Stomach (tissue), 9 donors: Measurements from ENCODE around the gene SH3RF2. TPM values are rescaled to one million over a fixed set of nuclear protein-coding genes. Genes with fewer than 3 reads are reported as not detected.

Experiments
- DNase-seq, 2 donors: peaks; one replicate each; pipeline versions ENCODE4 v3.0.0 to v3.0.0-alpha.2; 2013 to 2019
- H3K27ac ChIP-seq, 5 donors: fragments of 200-600 bp in 4 of 5; sonication (generic) in 4 of 5; one replicate each; pipeline ENCODE4 v1.5.1; 2013 to 2019; ENCODE audit warnings: mild to moderate bottlenecking in 1 of 5, moderate library complexity in 1 of 5
- H3K27me3 ChIP-seq, 3 donors: fragments of 200-600 bp; sonication (generic); one replicate each; pipeline ENCODE4 v1.5.1; 2017 to 2019; ENCODE audit warnings: mixed run types in 1 of 3
- H3K36me3 ChIP-seq, 4 donors: fragments of 200-600 bp; sonication (generic); 1 replicate in 3 of 4; 2 replicates in 1 of 4; pipeline ENCODE4 v1.5.1; 2016 to 2019
- H3K4me1 ChIP-seq, 4 donors: fragments of 200-600 bp; sonication (generic); one replicate each; pipeline ENCODE4 v1.5.1; 2016 to 2019
- H3K4me3 ChIP-seq, 4 donors: fragments of 200-600 bp; sonication (generic) in 3 of 4; one replicate each; pipeline ENCODE4 v1.5.1; 2016 to 2019; ENCODE audit warnings: mild to moderate bottlenecking in 1 of 4
- H3K9me3 ChIP-seq, 4 donors: fragments of 200-600 bp; sonication (generic); one replicate each; pipeline ENCODE4 v1.5.1; 2016 to 2019
- EP300 ChIP-seq: sonication (generic); formaldehyde crosslinking; IDR thresholded peaks from one replicate; pipeline ENCODE4 v1.6.1; 2017; ENCODE audit warnings: antibody characterized with exemption
- POLR2A ChIP-seq, 4 donors: fragments of 450-650 bp; IDR thresholded peaks; one replicate each; pipeline ENCODE4 v1.6.1; 2016; ENCODE audit warnings: antibody characterized with exemption in 4 of 4, control low read depth in 2 of 4, mild to moderate bottlenecking in 1 of 4, moderate library complexity in 1 of 4
- POLR2AphosphoS5 ChIP-seq, 3 donors: sonication (generic); formaldehyde crosslinking; IDR thresholded peaks; one replicate each; pipeline ENCODE4 v1.6.1; 2016; ENCODE audit warnings: antibody characterized with exemption in 3 of 3
- WGBS, 5 donors: extraction: QIAGEN DNeasy Blood & Tissue Kit in 3 of 5; methylation state at CpG; one replicate each; pipeline versions ENCODE4 v1.1.5 to v1.1.7; 2013 to 2018; 5-methylcytosine and 5-hydroxymethylcytosine counted together
- intact Hi-C: fragments of 100-400 bp; cut with DNase I; formaldehyde crosslinking; loops from one replicate; pipeline ENCODE4 v1.15.1; 2023; ENCODE audit warnings: low total_unique reads
- polyA plus RNA-seq, 3 donors: library from polyadenylated mRNA; stranded (reverse); fragments of 200-250 nt; gene quantifications; one replicate each; pipeline ENCODE4 v1.2.3, GENCODE V29; 2013
- total RNA-seq, 5 donors: library from RNA; depleted of rRNA; stranded (reverse); fragments of >200 nt; gene quantifications; one replicate each; pipeline versions ENCODE4 v1.1.0 to v1.2.3, GENCODE V29; 2014 to 2016
- TF ChIP-seq, protein P1 (sequence below), 7 experiments: fragments of 450-650 bp in 4 of 7; fragments of 200-600 bp in 3 of 7; sonication (generic) in 3 of 7; IDR thresholded peaks; one replicate each; pipeline ENCODE4 v1.5.1; 2016 to 2019; ENCODE audit warnings: antibody characterized with exemption in 7 of 7, control low read depth in 2 of 7, mild to moderate bottlenecking in 1 of 7
- donor health status: healthy with polysubstance abuse.
- donor health status: Bipolar disorder and iron deficiency.
- donor health status: healthy.

Gene SH3RF2
- total and polyA plus RNA-seq, 8 donors = 20.8 to 62.0 (median 40.7) TPM

GRCh38 chr5:145983446-145983845, 47.1 kb downstream of the SH3RF2 start:
- TF ChIP-seq POLR2AphosphoS5 (IDR thresholded peaks at IDR 0.05) (no peak), POLR2A (IDR thresholded peaks at IDR 0.05) (no peak), EP300 (no peak)
- TF ChIP-seq, protein P1, sequence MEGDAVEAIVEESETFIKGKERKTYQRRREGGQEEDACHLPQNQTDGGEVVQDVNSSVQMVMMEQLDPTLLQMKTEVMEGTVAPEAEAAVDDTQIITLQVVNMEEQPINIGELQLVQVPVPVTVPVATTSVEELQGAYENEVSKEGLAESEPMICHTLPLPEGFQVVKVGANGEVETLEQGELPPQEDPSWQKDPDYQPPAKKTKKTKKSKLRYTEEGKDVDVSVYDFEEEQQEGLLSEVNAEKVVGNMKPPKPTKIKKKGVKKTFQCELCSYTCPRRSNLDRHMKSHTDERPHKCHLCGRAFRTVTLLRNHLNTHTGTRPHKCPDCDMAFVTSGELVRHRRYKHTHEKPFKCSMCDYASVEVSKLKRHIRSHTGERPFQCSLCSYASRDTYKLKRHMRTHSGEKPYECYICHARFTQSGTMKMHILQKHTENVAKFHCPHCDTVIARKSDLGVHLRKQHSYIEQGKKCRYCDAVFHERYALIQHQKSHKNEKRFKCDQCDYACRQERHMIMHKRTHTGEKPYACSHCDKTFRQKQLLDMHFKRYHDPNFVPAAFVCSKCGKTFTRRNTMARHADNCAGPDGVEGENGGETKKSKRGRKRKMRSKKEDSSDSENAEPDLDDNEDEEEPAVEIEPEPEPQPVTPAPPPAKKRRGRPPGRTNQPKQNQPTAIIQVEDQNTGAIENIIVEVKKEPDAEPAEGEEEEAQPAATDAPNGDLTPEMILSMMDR (IDR thresholded peaks at IDR 0.05) = no peak
- Histone ChIP-seq H3K4me3 (no peak overlapping the region), H3K27me3 (no peaks in the 10 kb centered on the region), H3K4me1 (peaks cover 8 to 56% (median 34%) of the 10 kb centered on the region in 4 donors), H3K36me3 (no peaks in the 10 kb centered on the region), H3K27ac (peak overlapping the region in 1 of 5 donors; percentile 82), H3K9me3 (no peaks in the 10 kb centered on the region)
- WGBS, 5 donors = 83 to 97% (median 93%) methylated on average over 2 of the region's 2 CpGs
- intact Hi-C loops = no loop called here
- no peak for DNase-seq

- DNase-seq = no peak
- intact Hi-C loops = no loop called here
Measured at GRCh38 chr5:145984072-145984471, 47.7 kb downstream of the SH3RF2 start.

DNA sequence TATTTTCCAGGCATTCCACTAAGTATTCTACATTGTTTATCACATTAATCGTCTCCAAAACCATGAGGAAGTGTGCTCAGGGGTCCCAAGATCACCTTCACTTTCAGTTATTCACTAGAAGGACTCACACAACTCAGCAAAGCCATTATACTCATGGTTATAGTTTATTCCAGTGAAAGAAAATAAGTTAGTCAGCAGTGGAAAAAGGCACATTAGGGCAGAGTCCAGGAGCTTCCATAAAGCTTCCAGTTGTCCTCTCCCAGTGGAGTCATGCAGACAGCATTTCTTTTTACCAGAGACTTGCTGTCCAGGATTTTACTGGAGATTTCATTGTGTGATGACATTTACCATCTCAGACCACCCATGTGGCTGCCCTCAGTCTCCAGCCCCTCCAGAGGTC, 51.5 kb downstream of the SH3RF2 start:
- peaks cover 0 to 17% (median 2%) of the 10 kb centered on the region in 4 donors for H3K4me1 ChIP-seq
- H3K27me3 ChIP-seq = no peaks in the 10 kb centered on the region
- no peak for TF ChIP-seq POLR2A (IDR thresholded peaks at IDR 0.05)
- TF ChIP-seq POLR2AphosphoS5 (IDR thresholded peaks at IDR 0.05) = no peak
- no peak for TF ChIP-seq EP300
- TF ChIP-seq, protein P1 (IDR thresholded peaks at IDR 0.05) = no peak
- intact Hi-C loops = no loop called here
- H3K4me3 ChIP-seq = no peak overlapping the region
- no peak overlapping the region for H3K27ac ChIP-seq
- no peak for DNase-seq
- no peaks in the 10 kb centered on the region for H3K9me3 ChIP-seq
- 48 to 67% (median 50%) methylated on average over 1 of the region's 1 CpG for WGBS, 5 donors
- no peaks in the 10 kb centered on the region for H3K36me3 ChIP-seq

More at GRCh38 chr5:145984072-145984471, 47.7 kb downstream of the SH3RF2 start:
- H3K27me3 ChIP-seq = no peaks in the 10 kb centered on the region
- TF ChIP-seq POLR2AphosphoS5 (IDR thresholded peaks at IDR 0.05) = no peak
- TF ChIP-seq, protein P1 (IDR thresholded peaks at IDR 0.05) = no peak
- no peak for TF ChIP-seq EP300
- no peak for TF ChIP-seq POLR2A (IDR thresholded peaks at IDR 0.05)
- peaks cover 8 to 51% (median 31%) of the 10 kb centered on the region in 4 donors for H3K4me1 ChIP-seq
- H3K27ac ChIP-seq = no peak overlapping the region
- H3K4me3 ChIP-seq = no peak overlapping the region
- H3K9me3 ChIP-seq = no peaks in the 10 kb centered on the region
- WGBS, 5 donors = 70 to 82% (median 81%) methylated on average over 2 of the region's 2 CpGs
- H3K36me3 ChIP-seq = no peaks in the 10 kb centered on the region

DNA sequence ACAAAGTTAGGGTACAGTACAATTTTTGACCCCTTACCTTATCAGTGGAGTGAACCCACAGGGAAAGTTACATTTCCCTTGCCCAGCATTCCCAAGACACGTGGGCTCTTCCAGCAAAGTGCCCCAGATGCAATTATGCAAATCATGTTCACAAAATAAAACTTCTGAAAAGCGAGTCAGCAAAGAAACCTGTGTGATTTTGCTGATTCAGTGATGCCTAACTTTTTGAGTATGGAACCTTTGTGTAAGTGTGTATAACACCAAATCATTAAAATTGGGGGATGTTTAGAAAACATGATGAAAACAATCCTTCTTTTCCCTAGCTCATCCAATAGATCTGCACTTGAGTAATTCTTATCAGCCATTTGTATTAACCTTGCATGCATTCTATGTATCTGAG, 52.6 kb downstream of the SH3RF2 start:
- H3K9me3 ChIP-seq = peaks cover 0 to 8% (median 5%) of the 10 kb centered on the region in 4 donors
- H3K4me1 ChIP-seq = peaks cover 0 to 11% (median 0%) of the 10 kb centered on the region in 4 donors
- no peak overlapping the region for H3K27ac ChIP-seq
- 70 to 81% (median 73%) methylated on average over 2 of the region's 2 CpGs for WGBS, 5 donors
- DNase-seq = no peak
- intact Hi-C loops = no loop called here
- peaks cover 0 to 8% (median 0%) of the 10 kb centered on the region in 4 donors for H3K36me3 ChIP-seq
- no peaks in the 10 kb centered on the region for H3K27me3 ChIP-seq
- no peak for TF ChIP-seq EP300
- TF ChIP-seq POLR2AphosphoS5 (IDR thresholded peaks at IDR 0.05) = no peak
- TF ChIP-seq, protein P1 (IDR thresholded peaks at IDR 0.05) = no peak
- no peak for TF ChIP-seq POLR2A (IDR thresholded peaks at IDR 0.05)
- no peak overlapping the region for H3K4me3 ChIP-seq
